B cell (primary cell): Measurements from ENCODE around the gene EHD1. TPM values are rescaled to one million over a fixed set of nuclear protein-coding genes. Genes with fewer than 3 reads are reported as not detected.

ENCODE experiments used
- ATAC-seq: fragments of 200-7000 bp; cut with Tn5 transposase; one replicate; pipeline ENCODE4 v1.10.0; 2021; ENCODE audit warnings: low read depth, mild to moderate bottlenecking, moderate number of reproducible peaks, moderate library complexity
- CTCF ChIA-PET: fragments of 350-600 bp; sonication (Branson Sonifier 250); formaldehyde crosslinking; loops from one replicate; lab custom pipeline; 2021; ENCODE audit warnings: antibody characterized with exemption, inconsistent platforms; lab: Charles Lee
- POLR2A ChIA-PET: fragments of 350-600 bp; sonication (Branson Sonifier 250); formaldehyde crosslinking; loops from one replicate; lab custom pipeline; 2021; ENCODE audit warnings: antibody characterized with exemption; lab: Charles Lee
- DNase-seq: peaks from one replicate; pipeline ENCODE4 v3.0.0; 2013
- H2AFZ ChIP-seq: 2 replicates; pipeline ENCODE4 v1.6.1; 2012; ENCODE audit warnings: mild to moderate bottlenecking, low read depth, low read length; ENCODE audit not compliant: insufficient read depth, poor library complexity, severe bottlenecking
- H3K27ac ChIP-seq, 2 donors: 1 replicate in 1 of 2; 2 replicates in 1 of 2; pipeline ENCODE4 v1.5.1; 2012 to 2013; ENCODE audit warnings: low read length in 2 of 2, mild to moderate bottlenecking in 2 of 2, moderate library complexity in 1 of 2
- H3K27me3 ChIP-seq, 4 experiments: fragments of 200-600 bp in 1 of 4; sonication (generic) in 1 of 4; replicated peaks in 1 of 4; 1 replicate in 2 of 4; 2 replicates in 2 of 4; pipeline versions ENCODE4 v1.6.1 to v1.7.0; 2013 to 2016; ENCODE audit warnings: low read length in 3 of 4, mild to moderate bottlenecking in 2 of 4, mixed read lengths in 1 of 4, moderate library complexity in 1 of 4; ENCODE audit not compliant: insufficient read depth in 4 of 4, control insufficient read depth in 3 of 4; ENCODE audit errors: control extremely low read depth in 1 of 4
- H3K36me3 ChIP-seq, 2 experiments: replicated peaks in 1 of 2; 1 replicate in 1 of 2; 2 replicates in 1 of 2; pipeline versions ENCODE4 v1.6.1 to v1.7.1; 2013; ENCODE audit warnings: low read length in 1 of 2; ENCODE audit not compliant: insufficient read depth in 2 of 2, control insufficient read depth in 1 of 2; ENCODE audit errors: control extremely low read depth in 1 of 2, extremely low read depth in 1 of 2
- H3K4me1 ChIP-seq, 2 donors: fragments of 200-600 bp in 1 of 2; sonication (generic) in 1 of 2; 1 replicate in 1 of 2; 2 replicates in 1 of 2; pipeline versions ENCODE4 v1.5.1 to v1.6.1; 2013 to 2017; ENCODE audit warnings: low read length in 2 of 2; ENCODE audit not compliant: control insufficient read depth in 2 of 2, insufficient read depth in 2 of 2
- H3K4me2 ChIP-seq: replicated peaks from 2 replicates; pipeline ENCODE3; 2012; ENCODE audit warnings: mild to moderate bottlenecking, low read depth, low read length; ENCODE audit not compliant: poor library complexity, severe bottlenecking
- H3K4me3 ChIP-seq, 5 experiments: fragments of 200-600 bp in 1 of 5; sonication (generic) in 1 of 5; 1 replicate in 3 of 5; 2 replicates in 2 of 5; pipeline versions ENCODE4 v1.5.1 to v1.7.0; 2011 to 2016; ENCODE audit warnings: low read length in 4 of 5, mild to moderate bottlenecking in 4 of 5, low read depth in 2 of 5, control low read depth in 1 of 5, moderate library complexity in 1 of 5; ENCODE audit not compliant: insufficient read depth in 1 of 5; ENCODE audit errors: control extremely low read depth in 1 of 5, extremely low read depth in 1 of 5
- H3K79me2 ChIP-seq: fragments of 200-600 bp; sonication (generic); one replicate; pipeline ENCODE4 v1.6.0; 2016; ENCODE audit warnings: low read length; ENCODE audit not compliant: control insufficient read depth, insufficient read depth
- H3K9ac ChIP-seq: fragments of 200-600 bp; sonication (generic); 2 replicates; pipeline ENCODE4 v1.6.1; 2017; ENCODE audit warnings: mild to moderate bottlenecking, low read length, moderate library complexity
- H3K9me3 ChIP-seq, 3 donors: one replicate each; pipeline versions ENCODE4 v1.6.1 to v1.7.1; 2013; ENCODE audit warnings: low read length in 2 of 3; ENCODE audit not compliant: control insufficient read depth in 2 of 3, insufficient read depth in 1 of 3; ENCODE audit errors: control extremely low read depth in 1 of 3
- H4K20me1 ChIP-seq: 2 replicates; pipeline ENCODE4 v1.6.0; 2012; ENCODE audit warnings: mild to moderate bottlenecking, low read length; ENCODE audit not compliant: insufficient read depth, control insufficient read depth, poor library complexity, severe bottlenecking
- H3K27ac Mint-ChIP-seq: one replicate; pipeline ENCODE4 v1.8.0; 2021; ENCODE audit warnings: mixed read lengths
- H3K27me3 Mint-ChIP-seq: one replicate; pipeline ENCODE4 v1.8.0; 2021; ENCODE audit warnings: mixed read lengths
- H3K4me1 Mint-ChIP-seq: one replicate; pipeline ENCODE4 v1.8.0; 2021; ENCODE audit warnings: mixed read lengths
- H3K4me3 Mint-ChIP-seq: one replicate; pipeline ENCODE4 v1.8.0; 2021; ENCODE audit warnings: mixed read lengths
- H3K9me3 Mint-ChIP-seq: one replicate; pipeline ENCODE4 v1.8.0; 2022; ENCODE audit warnings: mixed read lengths; ENCODE audit not compliant: insufficient read depth
- EZH2 ChIP-seq: IDR thresholded peaks from 2 replicates; pipeline ENCODE4 v1.6.1; 2012; ENCODE audit warnings: borderline replicate concordance, low read depth, mild to moderate bottlenecking, moderate library complexity, low read length; ENCODE audit not compliant: insufficient read depth, poor library complexity, severe bottlenecking
- WGBS: methylation state at CpG from one replicate; pipeline ENCODE4 v1.1.5; 2013; ENCODE audit warnings: missing lambda C conversion rate; ENCODE audit not compliant: insufficient coverage; 5-methylcytosine and 5-hydroxymethylcytosine counted together
- intact Hi-C: fragments of 100-400 bp; cut with micrococcal nuclease; formaldehyde crosslinking; loops from one replicate; pipeline ENCODE4 v1.10.0; 2022
- polyA plus RNA-seq: library from polyadenylated mRNA; depleted of rRNA; stranded (reverse); fragments of >200 nt; gene quantifications from 2 replicates; pipeline ENCODE4 v1.2.3, GENCODE V29; 2012
- total RNA-seq, 2 donors: library from RNA; stranded (reverse); fragments of 120-200 nt in 1 of 2; gene quantifications; 1 replicate in 1 of 2; 2 replicates in 1 of 2; pipeline versions ENCODE4 v1.2.3 to v1.2.4, GENCODE V29; 2013 to 2022
- TF ChIP-seq, protein P1 (sequence below): fragments of 200-600 bp; IDR thresholded peaks from one replicate; pipeline ENCODE4 v1.8.0; 2022; ENCODE audit warnings: antibody characterized with exemption, mild to moderate bottlenecking

The EHD1 gene
- total and polyA plus RNA-seq, 2 donors (not counting 1 experiment from before 2014, with no cell fraction given), result 208 to 280 TPM

DNA sequence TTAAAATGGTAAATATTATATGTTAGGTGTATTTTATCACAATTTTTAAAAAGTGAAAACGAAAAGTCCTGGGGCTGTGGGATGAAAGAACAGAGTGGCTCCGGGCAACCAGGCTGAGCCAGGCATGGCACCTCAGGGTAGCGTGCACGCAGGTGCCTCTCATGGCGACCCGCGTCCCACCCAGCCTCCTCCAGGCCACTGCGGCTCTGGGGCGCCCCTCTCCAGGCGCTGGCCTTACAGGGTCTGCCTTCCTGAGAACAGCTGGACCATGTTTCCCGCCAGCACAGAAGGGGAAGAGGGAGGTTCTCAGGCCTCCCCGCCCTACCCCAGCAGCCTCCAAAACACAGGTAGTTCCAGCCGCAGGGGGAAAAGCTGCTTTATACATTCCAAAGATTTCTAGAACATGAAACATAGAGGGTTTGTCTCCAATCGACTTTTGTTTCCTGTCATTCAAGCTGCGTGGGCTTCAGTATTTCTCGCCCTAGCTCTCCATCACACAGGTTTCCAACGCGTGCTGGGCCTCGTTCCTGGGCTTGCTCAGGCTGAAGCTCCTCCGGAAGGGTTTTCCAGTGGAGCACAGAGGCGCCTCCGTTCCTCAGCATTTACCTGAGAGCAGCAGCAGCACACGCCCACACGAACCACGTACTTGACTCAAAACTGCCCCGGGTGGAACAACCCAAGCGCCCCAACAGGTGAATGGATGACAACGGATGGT, 10.5 kb downstream of the EHD1 start:
- peaks cover 94% of the 10 kb centered on the region for H3K4me1 Mint-ChIP-seq
- peaks cover 0 to 5% (median 0%) of the 10 kb centered on the region in 3 donors for H3K9me3 ChIP-seq
- peak overlapping the region; percentile 60 for H3K4me2 ChIP-seq
- H3K27me3 Mint-ChIP-seq, result no peaks in the 10 kb centered on the region
- POLR2A ChIA-PET, result interaction anchor here (0.7 to 10.5 kb wide), 5 partner anchors 9 to 627 kb away, joined by 3 to 150 read pairs (median 6); partner anchors contain the start of genes EHD1 and FKBP2
- peaks cover 94 to 99% of the 10 kb centered on the region in 2 donors for H3K4me1 ChIP-seq
- ATAC-seq (no peak), DNase-seq (no peak)
- intact Hi-C loops, result no loop called here
- no peak overlapping the region for H3K4me3 Mint-ChIP-seq
- H3K36me3 ChIP-seq, result peaks cover 0 to 64% of the 10 kb centered on the region in 2 experiments
- no peak overlapping the region for H3K4me3 ChIP-seq
- peak overlapping the region in 1 of 2 donors; percentile 37 for H3K27ac ChIP-seq
- peak overlapping the region; percentile 66 for H3K27ac Mint-ChIP-seq
- CTCF ChIA-PET, result interaction anchor here (0.6 to 29.2 kb wide), 5 partner anchors 8 to 1078 kb away, joined by 3 to 1254 read pairs (median 19); partner anchors contain the start of genes CDC42BPG and EHD1
- TF ChIP-seq, protein P1, sequence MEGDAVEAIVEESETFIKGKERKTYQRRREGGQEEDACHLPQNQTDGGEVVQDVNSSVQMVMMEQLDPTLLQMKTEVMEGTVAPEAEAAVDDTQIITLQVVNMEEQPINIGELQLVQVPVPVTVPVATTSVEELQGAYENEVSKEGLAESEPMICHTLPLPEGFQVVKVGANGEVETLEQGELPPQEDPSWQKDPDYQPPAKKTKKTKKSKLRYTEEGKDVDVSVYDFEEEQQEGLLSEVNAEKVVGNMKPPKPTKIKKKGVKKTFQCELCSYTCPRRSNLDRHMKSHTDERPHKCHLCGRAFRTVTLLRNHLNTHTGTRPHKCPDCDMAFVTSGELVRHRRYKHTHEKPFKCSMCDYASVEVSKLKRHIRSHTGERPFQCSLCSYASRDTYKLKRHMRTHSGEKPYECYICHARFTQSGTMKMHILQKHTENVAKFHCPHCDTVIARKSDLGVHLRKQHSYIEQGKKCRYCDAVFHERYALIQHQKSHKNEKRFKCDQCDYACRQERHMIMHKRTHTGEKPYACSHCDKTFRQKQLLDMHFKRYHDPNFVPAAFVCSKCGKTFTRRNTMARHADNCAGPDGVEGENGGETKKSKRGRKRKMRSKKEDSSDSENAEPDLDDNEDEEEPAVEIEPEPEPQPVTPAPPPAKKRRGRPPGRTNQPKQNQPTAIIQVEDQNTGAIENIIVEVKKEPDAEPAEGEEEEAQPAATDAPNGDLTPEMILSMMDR, result no peak
- TF ChIP-seq EZH2, result no peak
- WGBS, result 76% methylated on average over 21 of the region's 28 CpGs
- peaks cover 74% of the 10 kb centered on the region for H4K20me1 ChIP-seq
- H3K79me2 ChIP-seq, result peaks cover 100% of the 10 kb centered on the region
- no peak overlapping the region for H3K9ac ChIP-seq
- no peaks in the 10 kb centered on the region for H3K27me3 ChIP-seq
- no peak overlapping the region for H2AFZ ChIP-seq
- H3K9me3 Mint-ChIP-seq, result no peaks in the 10 kb centered on the region

DNA sequence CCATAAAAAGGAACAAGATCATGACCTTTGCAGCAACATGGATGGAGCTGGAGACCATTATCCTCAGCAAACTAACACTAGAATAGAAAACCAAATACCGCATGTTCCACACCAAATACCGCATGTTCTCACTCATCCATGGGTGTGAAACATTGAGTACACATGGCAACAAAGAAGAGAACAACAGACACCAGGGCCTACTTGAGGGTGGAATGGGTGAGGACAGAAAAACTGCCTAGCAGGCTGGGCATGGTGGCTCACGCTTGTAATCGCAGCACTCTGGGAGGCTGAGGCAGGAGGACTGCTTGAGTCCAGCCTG, 12.3 kb downstream of the EHD1 start:
- Histone ChIP-seq H3K4me3 (peak overlapping the region in 1 of 5 experiments; percentile 40), H3K36me3 (peaks cover 0 to 50% of the 10 kb centered on the region in 2 experiments), H3K9me3 (peaks cover 0 to 8% (median 0%) of the 10 kb centered on the region in 3 donors), H3K27me3 (no peaks in the 10 kb centered on the region), H3K4me1 (peaks cover 94 to 99% of the 10 kb centered on the region in 2 donors), H3K4me2 (peak overlapping the region; percentile 73), H3K27ac (peak overlapping the region; percentile 74 to 87), H3K79me2 (peaks cover 100% of the 10 kb centered on the region), H4K20me1 (peaks cover 62% of the 10 kb centered on the region), H3K9ac (peak overlapping the region; percentile 57), H2AFZ (no peak overlapping the region)
- ATAC-seq (no peak), DNase-seq (no peak)
- WGBS, result 80% methylated on average over 1 of the region's 4 CpGs
- peak overlapping the region; percentile 77 for H3K4me3 Mint-ChIP-seq
- intact Hi-C loops, result no loop called here
- no peaks in the 10 kb centered on the region for H3K27me3 Mint-ChIP-seq
- ChIA-PET POLR2A (interaction anchor here (0.7 to 10.5 kb wide), 5 partner anchors 10 to 631 kb away, joined by 3 to 150 read pairs (median 6); partner anchors contain the start of gene EHD1), CTCF (interaction anchor here (16.2 to 29.2 kb wide), 2 partner anchors 16 to 20 kb away, joined by 343 to 1254 read pairs; partner anchors contain the start of genes CDC42BPG and EHD1)
- TF ChIP-seq, protein P1, result no peak
- no peak for TF ChIP-seq EZH2
- peak overlapping the region; percentile 90 for H3K27ac Mint-ChIP-seq
- peaks cover 94% of the 10 kb centered on the region for H3K4me1 Mint-ChIP-seq
- no peaks in the 10 kb centered on the region for H3K9me3 Mint-ChIP-seq
